NCI-H774 (cell line): ENCODE measurements around the gene DCAF6.
"Not testable (repeated sequence)": the region's sequence is repeated elsewhere in the genome, so short reads cannot be mapped to it uniquely, and the experiment has no call there.

Experiments used
- DNase-seq: peaks from one replicate; lab custom pipeline; 2025; lab: John Stamatoyannopoulos, UW

DCAF6 gene

GRCh38 chr1:167924543-167925231 lies 11.8 kb upstream of the DCAF6 start:
- no peak for DNase-seq

GRCh38 chr1:167926486-167926997 lies 9.9 kb upstream of the DCAF6 start:
- DNase-seq: no peak

- no peak for DNase-seq
Measured at GRCh38 chr1:167927046-167927754, 9.3 kb upstream of the DCAF6 start.

- DNase-seq: no peak
Measured at GRCh38 chr1:167928457-167928852, 8.0 kb upstream of the DCAF6 start.

- DNase-seq: not testable (repeated sequence)
Measured at GRCh38 chr1:167928919-167929318, 7.6 kb upstream of the DCAF6 start.

GRCh38 chr1:167929725-167930124 lies 6.8 kb upstream of the DCAF6 start:
- no peak for DNase-seq

GRCh38 chr1:167933788-167934187 lies 2.7 kb upstream of the DCAF6 start:
- no peak for DNase-seq

- DNase-seq: no peak
Measured at GRCh38 chr1:167934426-167935215, 1.9 kb upstream of the DCAF6 start.

GRCh38 chr1:167935216-167936067 lies 1.0 kb upstream of the DCAF6 start:
- DNase-seq: peak; percentile 42

- DNase-seq: peak; percentile 51
Measured at GRCh38 chr1:167936930-167937708, 636 bp downstream of the DCAF6 start, which contains the start of gene MPC2. TSS of gene MPC2 (minus strand) at chr1:167937072. CDS start at chr1:167935841, 1,231 bp downstream.

GRCh38 chr1:167937709-167938010 lies 1.2 kb downstream of the DCAF6 start:
- no peak for DNase-seq

GRCh38 chr1:167938080-167938636 lies 1.7 kb downstream of the DCAF6 start:
- no peak for DNase-seq

- no peak for DNase-seq
Measured at GRCh38 chr1:167940264-167940663, 3.8 kb downstream of the DCAF6 start.

GRCh38 chr1:167943541-167943940 lies 7.1 kb downstream of the DCAF6 start:
- no peak for DNase-seq

GRCh38 chr1:167947733-167948132 lies 11.2 kb downstream of the DCAF6 start:
- DNase-seq: no peak

- DNase-seq: no peak
Measured at GRCh38 chr1:167949785-167950184, 13.3 kb downstream of the DCAF6 start.

GRCh38 chr1:167950569-167950968 lies 14.1 kb downstream of the DCAF6 start:
- DNase-seq: no peak

GRCh38 chr1:167955915-167956314 lies 19.4 kb downstream of the DCAF6 start:
- no peak for DNase-seq

- DNase-seq: no peak
Measured at GRCh38 chr1:167957710-167958109, 21.2 kb downstream of the DCAF6 start.

- no peak for DNase-seq
Measured at GRCh38 chr1:167964646-167965045, 28.2 kb downstream of the DCAF6 start.

- no peak for DNase-seq
Measured at GRCh38 chr1:167966050-167966449, 29.6 kb downstream of the DCAF6 start.
